ENCODE results near the gene ST14. TPM values are rescaled to one million over a fixed set of nuclear protein-coding genes. Genes with fewer than 3 reads are reported as not detected.

Gene ST14
- total and polyA plus RNA-seq, 2 donors (not counting 1 experiment from before 2014, with no cell fraction given): 36.2 to 52.2 TPM

DNA sequence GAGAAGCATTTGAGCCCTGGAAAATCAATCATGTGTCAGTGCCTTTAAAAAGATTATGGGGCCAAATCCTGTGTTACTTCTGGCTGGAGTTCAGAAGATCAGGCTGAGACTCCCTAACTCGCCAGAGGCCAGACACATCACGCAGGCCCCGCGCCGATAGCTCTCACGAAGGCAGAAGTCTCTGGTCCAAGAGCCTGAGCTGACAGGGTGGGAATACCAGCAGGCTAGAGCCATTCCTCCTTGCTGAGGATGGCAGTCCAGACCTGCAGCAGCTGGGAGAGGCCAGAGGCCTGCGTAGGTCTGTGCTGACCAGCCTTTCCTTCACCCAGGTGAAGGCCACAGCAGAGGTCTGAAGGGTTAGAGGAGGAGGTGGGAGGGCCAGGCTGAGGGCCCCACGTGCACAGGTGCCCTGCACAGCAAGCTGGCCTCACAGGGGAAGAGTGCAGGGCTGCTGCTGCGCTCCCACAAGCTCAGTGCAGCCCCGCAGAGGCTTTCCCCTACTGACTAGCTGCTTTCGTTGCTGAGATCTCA lies 52.9 kb downstream of the ST14 start:
- no peaks in the 10 kb centered on the region for H3K27me3 ChIP-seq (replicated peaks in 1 of 4; ENCODE audit: control extremely low read depth in 1 of 4, control insufficient read depth in 3 of 4, insufficient read depth in 4 of 4, low read length in 3 of 4)
- Mint-ChIP-seq H3K9me3 (ENCODE audit: insufficient read depth) (no peaks in the 10 kb centered on the region), H3K27me3 (peaks cover 4% of the 10 kb centered on the region), H3K4me3 (no peak overlapping the region), H3K27ac (no peak overlapping the region), H3K4me1 (peaks cover 11% of the 10 kb centered on the region)
- H3K79me2 ChIP-seq (ENCODE audit: control insufficient read depth, insufficient read depth, low read length): no peaks in the 10 kb centered on the region
- no peaks in the 10 kb centered on the region for H3K9me3 ChIP-seq (ENCODE audit: control extremely low read depth in 1 of 3, control insufficient read depth in 2 of 3, insufficient read depth in 1 of 3, low read length in 2 of 3)
- 86% methylated on average over 11 of the region's 11 CpGs for WGBS (ENCODE audit: insufficient coverage)
- no peak overlapping the region for H3K27ac ChIP-seq (ENCODE audit: low read length in 2 of 2)
- intact Hi-C loops (cut with micrococcal nuclease): loop anchor here (2.0 kb wide), 1 partner anchor 66 kb away; no protein-coding TSS in a partner anchor
- no peaks in the 10 kb centered on the region for H4K20me1 ChIP-seq (ENCODE audit: control insufficient read depth, insufficient read depth, low read length, poor library complexity, severe bottlenecking)
- ATAC-seq (ENCODE audit: low read depth) (peak; percentile 10), DNase-seq (peak; percentile 30)
- no peak overlapping the region for H3K4me3 ChIP-seq (ENCODE audit: control extremely low read depth in 1 of 5, extremely low read depth in 1 of 5, insufficient read depth in 1 of 5, low read depth in 2 of 5, low read length in 4 of 5)
- H3K4me1 ChIP-seq (ENCODE audit: control insufficient read depth in 2 of 2, insufficient read depth in 2 of 2, low read length in 2 of 2): peaks cover 0 to 10% of the 10 kb centered on the region in 2 donors
- peak overlapping the region; percentile 45 for H3K4me2 ChIP-seq (replicated peaks; ENCODE audit: low read depth, low read length, poor library complexity, severe bottlenecking)
- TF ChIP-seq CTCF (IDR thresholded peaks at IDR 0.05): no peak
- no peak for TF ChIP-seq EZH2 (IDR thresholded peaks at IDR 0.05; ENCODE audit: borderline replicate concordance, insufficient read depth, low read depth, low read length, poor library complexity, severe bottlenecking)
- ChIA-PET POLR2A (interaction anchor here (0.8 to 1.0 kb wide), 2 partner anchors 48 to 105 kb away, joined by 3 to 6 read pairs; no protein-coding TSS in a partner anchor), CTCF (interaction anchor here (0.7 to 3.0 kb wide), 44 partner anchors 9 to 682 kb away, joined by 3 to 51 read pairs (median 5); partner anchors contain the start of genes ADAMTS8 and ST14)
- no peak overlapping the region for H3K9ac ChIP-seq (ENCODE audit: low read length)
- H3K36me3 ChIP-seq (replicated peaks in 1 of 2; ENCODE audit: control extremely low read depth in 1 of 2, control insufficient read depth in 1 of 2, extremely low read depth in 1 of 2, insufficient read depth in 2 of 2, low read length in 1 of 2): peaks cover 0 to 13% of the 10 kb centered on the region in 2 experiments
- no peak overlapping the region for H2AFZ ChIP-seq (ENCODE audit: insufficient read depth, low read depth, low read length, poor library complexity, severe bottlenecking)
